Measurements from ENCODE around the gene INSM2. TPM values are rescaled to one million over a fixed set of nuclear protein-coding genes. Genes with fewer than 3 reads are reported as not detected.

Gene INSM2
- total and polyA plus RNA-seq, 8 donors: not detected

GRCh38 chr14:35578639-35579038, 44.7 kb downstream of the INSM2 start:
- Histone ChIP-seq H3K4me3 (no peak overlapping the region), H3K27ac (no peak overlapping the region), H3K9me3 (no peaks in the 10 kb centered on the region), H3K4me1 (peaks cover 0 to 4% (median 0%) of the 10 kb centered on the region in 3 donors), H3K27me3 (no peaks in the 10 kb centered on the region), H3K36me3 (no peaks in the 10 kb centered on the region)
- intact Hi-C loops (cut with DNase I): no loop called here
- FAIRE-seq (no peak), DNase-seq (no peak), ATAC-seq (no peak)
- TF ChIP-seq CTCF (IDR thresholded peaks at IDR 0.05): no peak

Other genes with a start within 250 kb of the INSM2 start
- 10 to 100 TPM; 41.4 to 71.3 (median 58.4) TPM for gene PSMA6, start 241.8 kb upstream of the INSM2 start, total RNA-seq
- 10 to 100 TPM; 41.2 to 83.3 TPM for gene PSMA6, start 241.8 kb upstream of the INSM2 start, polyA plus RNA-seq
- 100 to 1,000 TPM in 1 of 6 donors, 10 to 100 TPM in 5; 48.2 to 124 (median 60.1) TPM for gene NFKBIA, start 129.4 kb upstream of the INSM2 start, total RNA-seq
- gene NFKBIA, start 129.4 kb upstream of the INSM2 start, polyA plus RNA-seq: 100 to 1,000 TPM in 1 of 2 donors, 10 to 100 TPM in 1; 96.9 to 101 TPM